ENCODE results near the gene SLC5A5.

Gene SLC5A5

DNA sequence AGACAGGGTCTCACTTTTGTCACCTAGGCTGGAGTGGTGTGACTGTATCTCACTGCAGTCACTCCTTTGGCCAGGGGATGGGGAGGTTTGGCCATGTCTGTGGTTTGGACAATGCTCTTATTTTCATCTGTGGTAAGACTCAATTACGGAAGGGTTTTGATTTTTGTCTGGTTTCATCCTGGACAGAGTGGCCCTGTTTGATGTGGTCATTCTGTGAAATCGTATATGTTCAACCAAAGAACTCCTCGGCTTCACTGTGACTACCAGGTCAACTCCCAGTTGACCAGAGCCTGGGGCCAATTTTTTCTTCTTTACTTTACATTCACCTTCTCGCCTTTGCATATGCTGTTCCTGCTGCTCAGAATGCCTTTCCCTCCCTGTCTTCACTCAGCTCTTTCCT is 54.3 kb downstream of the SLC5A5 start:
- TF ChIP-seq SUZ12 (IDR thresholded peaks at IDR 0.05) (no peak), FOXM1 (IDR thresholded peaks at IDR 0.05; ENCODE audit: borderline replicate concordance) (no peak), ELF4 (IDR thresholded peaks at IDR 0.05) (no peak), BHLHE40 (IDR thresholded peaks at IDR 0.05; ENCODE audit: borderline replicate concordance) (no peak), LEF1 (IDR thresholded peaks at IDR 0.05; ENCODE audit: borderline replicate concordance) (no peak), NFRKB (IDR thresholded peaks at IDR 0.05) (no peak), L3MBTL2 (conservative IDR thresholded peaks at IDR 0.05) (no peak), TARDBP (IDR thresholded peaks at IDR 0.05) (no peak), FOXK2 (IDR thresholded peaks at IDR 0.05) (no peak), ARNT (IDR thresholded peaks at IDR 0.05) (no peak), CTBP1 (IDR thresholded peaks at IDR 0.05; ENCODE audit: borderline replicate concordance) (no peak), ZNF384 (IDR thresholded peaks at IDR 0.05) (no peak), HDGF (IDR thresholded peaks at IDR 0.05; ENCODE audit: borderline replicate concordance) (no peak), SP1 (IDR thresholded peaks at IDR 0.05) (no peak), FOXA1 (IDR thresholded peaks at IDR 0.05) (no peak)
- TF ChIP-seq, protein P1, sequence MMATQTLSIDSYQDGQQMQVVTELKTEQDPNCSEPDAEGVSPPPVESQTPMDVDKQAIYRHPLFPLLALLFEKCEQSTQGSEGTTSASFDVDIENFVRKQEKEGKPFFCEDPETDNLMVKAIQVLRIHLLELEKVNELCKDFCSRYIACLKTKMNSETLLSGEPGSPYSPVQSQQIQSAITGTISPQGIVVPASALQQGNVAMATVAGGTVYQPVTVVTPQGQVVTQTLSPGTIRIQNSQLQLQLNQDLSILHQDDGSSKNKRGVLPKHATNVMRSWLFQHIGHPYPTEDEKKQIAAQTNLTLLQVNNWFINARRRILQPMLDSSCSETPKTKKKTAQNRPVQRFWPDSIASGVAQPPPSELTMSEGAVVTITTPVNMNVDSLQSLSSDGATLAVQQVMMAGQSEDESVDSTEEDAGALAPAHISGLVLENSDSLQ (IDR thresholded peaks at IDR 0.05): no peak
- no peak for DNase-seq (ENCODE audit: extremely low spot score)
- CTCF ChIA-PET: interaction anchor here (0.6 kb wide), 1 partner anchor 12 kb away, joined by 3 read pairs; no protein-coding TSS in a partner anchor
- POLR2A ChIA-PET: no interaction called here

DNA sequence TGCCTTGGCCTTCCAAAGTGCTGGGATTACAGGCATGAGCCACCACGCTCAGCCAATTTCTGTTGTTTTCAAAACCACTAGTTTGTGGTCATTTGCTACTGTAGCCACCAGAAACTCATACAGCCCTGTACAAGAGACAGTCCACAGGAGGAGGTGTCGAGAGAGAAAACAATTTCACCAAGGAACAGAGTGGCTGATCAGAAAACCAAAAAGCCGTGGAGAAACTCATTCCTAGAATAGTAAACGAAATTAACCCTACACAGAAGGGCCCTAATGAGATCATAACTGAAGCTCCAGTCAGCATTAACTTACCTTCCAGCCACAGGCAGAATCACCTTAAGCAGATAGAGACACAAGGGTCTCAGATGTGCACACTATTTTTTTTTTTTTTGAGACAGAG is 57.3 kb downstream of the SLC5A5 start:
- no peak for TF ChIP-seq FOXM1 (IDR thresholded peaks at IDR 0.05; ENCODE audit: borderline replicate concordance)
- TF ChIP-seq SP1 (IDR thresholded peaks at IDR 0.05): no peak
- no peak for TF ChIP-seq TARDBP (IDR thresholded peaks at IDR 0.05)
- no peak for TF ChIP-seq BHLHE40 (IDR thresholded peaks at IDR 0.05; ENCODE audit: borderline replicate concordance)
- no peak for TF ChIP-seq HDGF (IDR thresholded peaks at IDR 0.05; ENCODE audit: borderline replicate concordance)
- no peak for TF ChIP-seq ARNT (IDR thresholded peaks at IDR 0.05)
- TF ChIP-seq FOXK2 (IDR thresholded peaks at IDR 0.05): no peak
- TF ChIP-seq ELF4 (IDR thresholded peaks at IDR 0.05): no peak
- TF ChIP-seq CTBP1 (IDR thresholded peaks at IDR 0.05; ENCODE audit: borderline replicate concordance): no peak
- no peak for TF ChIP-seq L3MBTL2 (conservative IDR thresholded peaks at IDR 0.05)
- no peak for TF ChIP-seq FOXA1 (IDR thresholded peaks at IDR 0.05)
- no peak for TF ChIP-seq NFRKB (IDR thresholded peaks at IDR 0.05)
- TF ChIP-seq, protein P1 (IDR thresholded peaks at IDR 0.05): no peak
- TF ChIP-seq ZNF384 (IDR thresholded peaks at IDR 0.05): no peak
- TF ChIP-seq LEF1 (IDR thresholded peaks at IDR 0.05; ENCODE audit: borderline replicate concordance): no peak
- TF ChIP-seq SUZ12 (IDR thresholded peaks at IDR 0.05): no peak
- CTCF ChIA-PET: interaction anchor here (0.8 kb wide), 1 partner anchor 154 kb away, joined by 4 read pairs; no protein-coding TSS in a partner anchor
- DNase-seq (ENCODE audit: extremely low spot score): no peak
- POLR2A ChIA-PET: interaction anchor here (6.3 kb wide), 1 partner anchor 69 kb away, joined by 80 read pairs; the partner anchor contains the start of gene RPL18A

DNA sequence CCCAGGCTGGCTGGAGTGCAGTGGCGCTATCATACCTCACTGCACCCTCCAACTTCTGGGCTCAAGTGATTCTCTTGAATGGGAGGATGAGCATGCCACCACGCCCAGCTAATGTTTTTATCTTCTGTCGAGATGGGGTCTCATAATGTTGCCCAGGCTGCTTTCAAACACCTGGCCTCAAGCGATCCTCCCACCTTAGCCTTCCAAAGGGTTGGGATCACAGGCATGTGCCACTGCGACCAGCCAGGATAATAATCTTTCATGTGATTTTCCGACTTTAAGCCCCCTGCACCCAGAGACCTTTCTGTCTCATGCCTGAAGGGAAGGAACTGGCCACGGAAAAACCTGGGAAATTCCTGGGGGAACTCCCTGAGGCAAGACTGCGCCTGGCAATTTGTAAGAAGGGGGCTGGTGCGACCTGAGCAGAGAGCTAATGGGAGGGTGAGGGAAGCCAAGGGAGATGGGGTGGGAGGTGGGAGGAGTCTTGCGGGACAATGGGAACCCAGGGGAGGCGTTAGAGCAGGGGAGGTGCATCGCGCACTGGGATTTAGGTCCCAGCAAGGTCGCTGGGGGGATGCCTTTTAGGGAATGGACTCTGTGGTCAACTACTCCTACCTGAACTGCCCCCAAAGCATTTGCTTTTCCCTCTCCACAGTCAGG is 59.9 kb downstream of the SLC5A5 start:
- TF ChIP-seq FOXM1 (IDR thresholded peaks at IDR 0.05; ENCODE audit: borderline replicate concordance) (no peak), ELF4 (IDR thresholded peaks at IDR 0.05) (no peak), ZNF384 (IDR thresholded peaks at IDR 0.05) (no peak), SUZ12 (IDR thresholded peaks at IDR 0.05) (no peak), SP1 (IDR thresholded peaks at IDR 0.05) (no peak), NFRKB (IDR thresholded peaks at IDR 0.05) (no peak), CTBP1 (IDR thresholded peaks at IDR 0.05; ENCODE audit: borderline replicate concordance) (no peak), TARDBP (IDR thresholded peaks at IDR 0.05) (no peak), HDGF (IDR thresholded peaks at IDR 0.05; ENCODE audit: borderline replicate concordance) (no peak), BHLHE40 (IDR thresholded peaks at IDR 0.05; ENCODE audit: borderline replicate concordance) (no peak), LEF1 (IDR thresholded peaks at IDR 0.05; ENCODE audit: borderline replicate concordance) (no peak), L3MBTL2 (conservative IDR thresholded peaks at IDR 0.05) (no peak), FOXA1 (IDR thresholded peaks at IDR 0.05) (no peak), FOXK2 (IDR thresholded peaks at IDR 0.05) (no peak)
- TF ChIP-seq, protein P1 (IDR thresholded peaks at IDR 0.05): no peak

DNA sequence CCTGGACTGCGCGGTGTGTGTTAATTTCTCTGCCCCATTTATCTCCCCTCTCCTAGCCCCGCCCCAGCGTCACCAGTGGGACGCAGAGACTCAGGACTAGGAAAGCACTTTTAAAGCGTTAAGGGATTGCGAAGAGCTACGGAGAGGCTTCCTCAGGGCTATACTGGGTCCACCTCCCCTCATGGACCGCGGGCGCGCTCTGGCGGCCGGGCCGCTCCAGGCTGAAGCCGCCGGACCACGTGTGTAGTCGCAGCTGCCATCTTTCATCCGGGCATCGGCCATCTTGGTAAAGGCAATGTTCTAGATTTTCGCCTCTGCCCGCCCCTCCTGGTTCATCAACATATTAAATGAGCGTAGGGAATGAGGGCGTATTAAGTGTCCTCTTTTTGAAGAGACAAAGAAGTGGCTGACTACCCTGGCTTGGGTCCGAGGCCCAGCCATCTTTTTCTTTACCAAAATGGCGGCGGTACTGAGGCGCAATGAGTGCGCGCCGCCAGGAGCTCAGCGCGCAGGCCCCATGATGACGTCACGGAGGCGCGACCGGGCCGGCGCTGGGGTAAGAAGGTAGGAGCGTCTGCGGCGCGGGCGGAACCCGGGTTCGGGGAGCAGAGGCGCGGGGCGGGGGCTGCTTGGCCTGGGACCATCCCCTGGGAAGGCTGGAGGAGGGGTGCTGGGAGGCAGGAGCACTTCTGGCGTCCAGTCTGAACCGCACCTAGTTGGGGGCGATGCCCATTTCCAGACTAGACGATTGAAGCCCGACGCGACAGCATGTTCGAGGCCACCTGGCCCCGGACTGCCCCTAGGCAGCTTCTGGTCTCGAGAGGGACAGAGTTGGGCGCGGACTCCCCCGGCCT is 61.0 kb downstream of the SLC5A5 start, which contains the start of gene CCDC124:
TSS of gene CCDC124 (plus strand) at position 531 of the 854 bp plus-strand sequence. CDS start 3,406 bp downstream, outside the sequence.
- TF ChIP-seq ELF4 (IDR thresholded peaks at IDR 0.05) (peak; percentile 67), TARDBP (IDR thresholded peaks at IDR 0.05) (no peak), NFRKB (IDR thresholded peaks at IDR 0.05) (peak; percentile 66; the same call in 1 of the 2 replicates), ZNF384 (IDR thresholded peaks at IDR 0.05) (peak; percentile 66), L3MBTL2 (conservative IDR thresholded peaks at IDR 0.05) (peak; percentile 59), CTBP1 (IDR thresholded peaks at IDR 0.05; ENCODE audit: borderline replicate concordance) (no peak)
- ChIA-PET CTCF (interaction anchor here (0.5 to 1.4 kb wide), 9 partner anchors 13 to 503 kb away, joined by 3 to 13 read pairs (median 4); partner anchors contain the start of genes RPL18A and SLC5A5), POLR2A (interaction anchor here (0.6 to 6.3 kb wide), 15 partner anchors 10 to 260 kb away, joined by 3 to 80 read pairs (median 5); partner anchors contain the start of genes ARRDC2, KCNN1, MPV17L2 and RPL18A)
- peak; percentile 94 for DNase-seq (ENCODE audit: extremely low spot score)

More for the DNA sequence above, 59.9 kb downstream of the SLC5A5 start:
- CTCF ChIA-PET: interaction anchor here (1.0 to 1.4 kb wide), 3 partner anchors 61 to 72 kb away, joined by 3 to 13 read pairs (median 5); partner anchors contain the start of genes RPL18A and SLC5A5
- POLR2A ChIA-PET: interaction anchor here (1.9 to 6.3 kb wide), 3 partner anchors 61 to 72 kb away, joined by 12 to 80 read pairs (median 31); partner anchors contain the start of genes RPL18A and SLC5A5
- DNase-seq (ENCODE audit: extremely low spot score): no peak

Data from HEK293T (cell line).